Measurements from ENCODE around the gene STOM. TPM values are rescaled to one million over a fixed set of nuclear protein-coding genes. Genes with fewer than 3 reads are reported as not detected.
A peak's percentile ranks its signal among the peaks of the same experiment; 100 is the strongest.

Gene STOM
- total and polyA plus RNA-seq, 12 donors = 104 to 389 (median 181) TPM

DNA sequence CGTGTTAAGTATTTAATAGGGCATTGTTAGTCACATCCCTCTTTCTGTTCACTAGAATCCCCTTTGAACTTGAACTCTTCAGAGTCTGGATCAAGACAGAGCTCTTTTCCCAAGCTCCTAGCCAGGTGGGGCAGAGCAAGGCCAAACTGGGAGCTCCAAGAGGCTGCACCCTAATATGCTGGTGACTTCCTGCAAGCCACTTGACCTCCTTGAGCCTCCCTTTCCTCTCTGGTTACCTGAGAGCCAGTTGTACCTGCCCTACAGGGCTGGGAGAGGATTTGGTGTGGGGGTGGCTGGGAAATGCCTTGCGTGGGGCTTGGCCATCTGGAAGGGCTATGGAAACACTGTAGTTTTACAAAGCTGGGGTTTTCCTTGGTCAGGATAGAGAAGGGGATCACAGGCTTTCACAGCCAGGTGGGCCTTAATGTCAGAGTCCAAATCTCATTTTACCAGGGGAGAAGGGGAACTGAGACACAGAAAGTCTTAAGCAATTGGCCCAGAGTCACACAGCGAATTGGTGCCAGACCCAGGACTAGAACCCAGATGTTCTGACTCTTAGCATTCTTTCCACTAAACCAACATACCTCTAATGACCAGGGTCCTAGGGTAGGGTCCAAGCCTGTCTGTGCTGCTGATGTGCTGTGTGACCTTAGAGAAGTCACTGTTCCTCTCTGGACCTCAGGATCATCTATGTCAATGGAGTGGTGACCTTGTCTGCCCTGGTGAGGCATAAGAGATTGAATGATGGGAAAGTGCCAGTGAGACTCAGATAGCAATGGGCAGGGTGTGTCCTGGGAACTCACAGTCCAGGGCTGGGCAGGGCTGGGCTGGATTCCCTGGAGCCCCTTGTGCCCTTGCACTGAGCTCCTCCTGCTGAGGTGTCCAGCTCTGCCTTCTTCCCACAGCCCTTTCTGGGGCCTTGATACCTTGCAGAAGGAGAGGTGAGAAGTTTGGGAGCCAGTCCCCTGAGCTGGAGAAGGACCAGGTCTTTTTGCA lies 66.3 kb downstream of the STOM start:
- Histone ChIP-seq H3K27me3 (no peaks in the 10 kb centered on the region), H3K4me1 (peaks cover 19 to 95% (median 66%) of the 10 kb centered on the region in 9 donors), H3K9me3 (no peaks in the 10 kb centered on the region), H3K27ac (peak overlapping the region in 9 of 10 donors; percentile 26 to 100 (median 68)), H3K36me3 (peaks cover 0 to 80% (median 65%) of the 10 kb centered on the region in 9 donors), H3K4me3 (peak overlapping the region in 8 of 10 donors; percentile 14 to 81 (median 72))
- TF ChIP-seq, protein P1, sequence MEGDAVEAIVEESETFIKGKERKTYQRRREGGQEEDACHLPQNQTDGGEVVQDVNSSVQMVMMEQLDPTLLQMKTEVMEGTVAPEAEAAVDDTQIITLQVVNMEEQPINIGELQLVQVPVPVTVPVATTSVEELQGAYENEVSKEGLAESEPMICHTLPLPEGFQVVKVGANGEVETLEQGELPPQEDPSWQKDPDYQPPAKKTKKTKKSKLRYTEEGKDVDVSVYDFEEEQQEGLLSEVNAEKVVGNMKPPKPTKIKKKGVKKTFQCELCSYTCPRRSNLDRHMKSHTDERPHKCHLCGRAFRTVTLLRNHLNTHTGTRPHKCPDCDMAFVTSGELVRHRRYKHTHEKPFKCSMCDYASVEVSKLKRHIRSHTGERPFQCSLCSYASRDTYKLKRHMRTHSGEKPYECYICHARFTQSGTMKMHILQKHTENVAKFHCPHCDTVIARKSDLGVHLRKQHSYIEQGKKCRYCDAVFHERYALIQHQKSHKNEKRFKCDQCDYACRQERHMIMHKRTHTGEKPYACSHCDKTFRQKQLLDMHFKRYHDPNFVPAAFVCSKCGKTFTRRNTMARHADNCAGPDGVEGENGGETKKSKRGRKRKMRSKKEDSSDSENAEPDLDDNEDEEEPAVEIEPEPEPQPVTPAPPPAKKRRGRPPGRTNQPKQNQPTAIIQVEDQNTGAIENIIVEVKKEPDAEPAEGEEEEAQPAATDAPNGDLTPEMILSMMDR (IDR thresholded peaks at IDR 0.05) = no peak
- peak in 1 of 8 donors; percentile 8 for ATAC-seq
- no peak for DNase-seq
- WGBS, 2 donors = 83 to 86% methylated on average over 3 of the region's 3 CpGs
- intact Hi-C loops (cut with DNase I) = loop anchor here in 1 of 10 donors (5.0 kb wide), 1 partner anchor 91 kb away; no protein-coding TSS in a partner anchor

DNA sequence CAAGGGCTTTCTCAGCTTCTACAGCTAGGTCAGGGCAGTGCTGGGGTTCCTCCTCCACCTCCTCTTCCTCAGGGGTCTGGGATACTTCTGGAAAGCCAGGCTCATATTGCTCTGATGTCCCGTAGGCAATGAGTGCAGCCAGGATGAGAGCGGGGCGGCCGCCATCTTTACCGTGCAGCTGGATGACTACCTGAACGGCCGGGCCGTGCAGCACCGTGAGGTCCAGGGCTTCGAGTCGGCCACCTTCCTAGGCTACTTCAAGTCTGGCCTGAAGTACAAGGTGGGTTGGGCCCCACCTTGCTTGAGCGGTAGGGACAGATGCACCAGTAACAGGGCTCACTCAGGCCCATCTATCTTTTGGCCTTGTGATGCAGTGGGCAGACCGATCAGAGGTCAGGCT lies 67.3 kb downstream of the STOM start:
- H3K36me3 ChIP-seq = peaks cover 0 to 71% (median 56%) of the 10 kb centered on the region in 9 donors
- no peak for DNase-seq
- H3K9me3 ChIP-seq = no peaks in the 10 kb centered on the region
- H3K4me3 ChIP-seq = peak overlapping the region in 8 of 10 donors; percentile 62 to 81 (median 72)
- TF ChIP-seq, protein P1 (IDR thresholded peaks at IDR 0.05) = no peak
- intact Hi-C loops (cut with DNase I) = loop anchor here in 1 of 10 donors (5.0 kb wide), 1 partner anchor 90 kb away; no protein-coding TSS in a partner anchor
- WGBS, 2 donors = 89 to 95% methylated on average over 13 of the region's 13 CpGs
- H3K27me3 ChIP-seq = no peaks in the 10 kb centered on the region
- H3K4me1 ChIP-seq = peaks cover 25 to 95% (median 76%) of the 10 kb centered on the region in 9 donors
- no peak for ATAC-seq
- peak overlapping the region in 8 of 10 donors; percentile 53 to 100 (median 94) for H3K27ac ChIP-seq

DNA sequence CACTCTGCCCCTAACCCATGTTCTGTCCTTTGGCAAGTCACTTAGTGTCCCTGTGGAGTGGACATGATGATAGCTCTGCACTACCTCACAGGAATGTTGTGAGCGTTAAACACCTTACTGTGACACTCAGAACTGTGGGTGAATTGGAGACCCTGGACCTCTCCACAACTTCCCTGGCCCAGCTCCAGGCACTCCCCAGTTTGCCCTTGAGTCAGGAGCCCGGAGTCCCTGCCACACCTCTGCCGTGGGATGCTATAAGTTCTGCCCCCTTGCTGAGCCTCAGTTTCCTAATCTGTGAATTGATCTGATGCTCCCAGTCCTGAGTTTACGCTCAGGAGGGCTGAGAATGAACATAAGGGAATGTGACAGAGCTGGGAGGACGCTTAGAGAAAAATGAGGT lies 67.7 kb downstream of the STOM start:
- Histone ChIP-seq H3K27me3 (no peaks in the 10 kb centered on the region), H3K4me1 (peaks cover 28 to 95% (median 80%) of the 10 kb centered on the region in 9 donors), H3K9me3 (no peaks in the 10 kb centered on the region), H3K36me3 (peaks cover 0 to 66% (median 51%) of the 10 kb centered on the region in 9 donors), H3K4me3 (peak overlapping the region in 8 of 10 donors; percentile 62 to 81 (median 72)), H3K27ac (peak overlapping the region in 9 of 10 donors; percentile 10 to 100 (median 94))
- DNase-seq (no peak), ATAC-seq (no peak)
- intact Hi-C loops (cut with DNase I) = loop anchor here in 1 of 10 donors (5.0 kb wide), 1 partner anchor 90 kb away; no protein-coding TSS in a partner anchor
- WGBS, 2 donors = 88 to 91% methylated on average over 5 of the region's 5 CpGs
- TF ChIP-seq, protein P1 (IDR thresholded peaks at IDR 0.05) = no peak

DNA sequence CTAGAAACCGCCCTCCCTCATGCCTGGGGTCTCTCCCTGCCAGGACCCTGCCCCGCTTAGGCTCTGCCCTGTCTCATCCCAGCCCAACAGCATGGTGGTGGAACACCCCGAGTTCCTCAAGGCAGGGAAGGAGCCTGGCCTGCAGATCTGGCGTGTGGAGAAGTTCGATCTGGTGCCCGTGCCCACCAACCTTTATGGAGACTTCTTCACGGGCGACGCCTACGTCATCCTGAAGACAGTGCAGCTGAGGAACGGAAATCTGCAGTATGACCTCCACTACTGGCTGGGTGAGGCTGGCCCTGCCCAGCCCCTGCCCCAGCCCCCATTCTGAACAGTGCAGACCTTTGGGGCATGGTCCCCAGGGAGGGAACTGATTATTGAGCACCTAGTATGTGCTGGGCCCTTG lies 68.2 kb downstream of the STOM start:
- Histone ChIP-seq H3K27ac (peak overlapping the region in 8 of 10 donors; percentile 83 to 100 (median 95)), H3K9me3 (no peaks in the 10 kb centered on the region), H3K36me3 (peaks cover 0 to 61% (median 47%) of the 10 kb centered on the region in 9 donors), H3K4me1 (peaks cover 28 to 95% (median 85%) of the 10 kb centered on the region in 9 donors), H3K4me3 (peak overlapping the region in 8 of 10 donors; percentile 62 to 81 (median 72)), H3K27me3 (no peaks in the 10 kb centered on the region)
- intact Hi-C loops (cut with DNase I) = loop anchor here in 1 of 10 donors (5.0 kb wide), 1 partner anchor 90 kb away; no protein-coding TSS in a partner anchor
- TF ChIP-seq, protein P1 (IDR thresholded peaks at IDR 0.05) = no peak
- 83 to 96% methylated on average over 11 of the region's 11 CpGs for WGBS, 2 donors
- DNase-seq (no peak), ATAC-seq (no peak)
